HCT116 (cell line): ENCODE measurements around the gene EPHA6.
A peak's percentile ranks its signal among the peaks of the same experiment; 100 is the strongest.

Experiments
- CBX3 ChIP-seq: IDR thresholded peaks from 2 replicates; pipeline ENCODE4 v1.6.1; 2012; ENCODE audit warnings: low read depth
- CEBPB ChIP-seq: IDR thresholded peaks from 2 replicates; pipeline ENCODE4 v1.6.1; 2012; ENCODE audit warnings: low read depth
- EGR1 ChIP-seq: IDR thresholded peaks from 2 replicates; pipeline ENCODE4 v1.6.1; 2012; ENCODE audit warnings: low read depth
- EZH2 ChIP-seq: fragments of 200-600 bp; sonication (generic); IDR thresholded peaks from 2 replicates; pipeline ENCODE4 v1.6.1; 2017; ENCODE audit warnings: antibody characterized with exemption, mixed run types
- FOSL1 ChIP-seq: IDR thresholded peaks from 2 replicates; pipeline ENCODE4 v1.6.1; 2012; ENCODE audit warnings: low read depth
- POLR2A ChIP-seq: IDR thresholded peaks from 2 replicates; pipeline ENCODE4 v1.7.0; 2011; ENCODE audit warnings: borderline replicate concordance; ENCODE audit not compliant: insufficient read depth, insufficient read length; ENCODE audit errors: extremely low read depth
- POLR2AphosphoS5 ChIP-seq: IDR thresholded peaks from 2 replicates; pipeline ENCODE4 v1.6.1; 2011; ENCODE audit warnings: mild to moderate bottlenecking, low read depth, low read length, moderate library complexity
- RAD21 ChIP-seq: IDR thresholded peaks from 2 replicates; pipeline ENCODE4 v1.6.1; 2012; ENCODE audit warnings: low read depth, mild to moderate bottlenecking
- SRF ChIP-seq: IDR thresholded peaks from 2 replicates; pipeline ENCODE4 v1.6.1; 2012; ENCODE audit warnings: low read depth
- ZNF274 ChIP-seq: fragments of 200-500 bp; sonication (Bioruptor generic); IDR thresholded peaks from 2 replicates; pipeline ENCODE4 v1.6.1; 2014; ENCODE audit warnings: mild to moderate bottlenecking, low read depth, low read length, inconsistent platforms
- TF ChIP-seq, protein P1 (sequence below), 3 experiments: fragments of 200-600 bp in 1 of 3; sonication (generic) in 1 of 3; IDR thresholded peaks in 2 of 3; conservative IDR thresholded peaks in 1 of 3; 2 replicates each; pipeline ENCODE4 v1.5.1; 2012 to 2017; ENCODE audit warnings: low read depth in 2 of 3, low read length in 2 of 3, antibody characterized with exemption in 1 of 3, borderline replicate concordance in 1 of 3, control low read depth in 1 of 3, mild to moderate bottlenecking in 1 of 3, mixed read lengths in 1 of 3, mixed run types in 1 of 3, moderate library complexity in 1 of 3; ENCODE audit not compliant: insufficient read depth in 1 of 3
- TF ChIP-seq, protein P2 (sequence below): IDR thresholded peaks from 2 replicates; pipeline ENCODE4 v1.6.1; 2012
- TF ChIP-seq, protein P3 (sequence below): IDR thresholded peaks from 2 replicates; pipeline ENCODE4 v1.6.1; 2011; ENCODE audit warnings: mild to moderate bottlenecking, low read length, moderate library complexity; ENCODE audit not compliant: insufficient replicate concordance; ENCODE audit errors: extremely low read depth

DNA sequence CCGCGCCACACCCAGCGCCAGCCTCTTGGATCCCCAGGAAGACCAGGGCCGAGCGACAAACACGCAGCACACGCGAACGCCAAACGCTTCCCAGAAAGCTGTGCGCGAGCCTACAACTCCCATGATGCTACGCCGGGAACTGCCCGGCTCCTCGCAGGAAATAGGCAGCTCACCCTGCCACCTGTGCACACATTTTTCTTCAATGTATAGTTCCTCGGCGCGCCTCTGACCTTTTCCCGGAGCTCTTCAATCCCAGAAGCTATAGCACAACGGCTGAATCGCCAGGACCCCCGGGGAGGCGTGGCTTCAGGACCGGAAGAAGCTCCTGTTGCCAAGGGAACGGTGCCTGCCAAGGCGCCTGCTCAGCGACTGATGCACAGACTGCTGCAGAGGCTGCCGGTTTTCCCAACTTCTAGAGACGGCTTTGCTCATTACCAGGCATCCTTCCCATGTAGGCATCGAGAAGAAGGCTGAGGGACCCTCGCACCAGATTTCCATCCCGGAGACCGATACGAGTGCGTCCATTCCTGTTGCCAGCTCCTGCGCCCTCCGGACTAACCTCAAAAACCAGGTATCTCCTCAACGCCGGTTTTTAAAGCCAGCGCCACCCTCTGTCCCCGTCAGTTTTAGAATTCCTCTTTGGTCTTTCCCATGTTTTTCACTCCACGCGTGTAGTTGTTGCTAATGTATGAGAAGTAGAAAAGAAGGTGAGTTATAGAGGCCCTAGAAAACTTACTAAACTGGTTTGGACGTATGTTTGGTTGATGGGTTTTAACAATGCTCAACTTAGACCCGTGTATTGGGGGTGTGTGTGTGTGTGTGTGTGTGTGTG is 950.2 kb downstream of the EPHA6 start, which contains the start of gene ARL6:
- TF ChIP-seq POLR2A (no peak), FOSL1 (no peak), POLR2AphosphoS5 (peak; percentile 50; the same call in 1 of the 2 replicates), EZH2 (no peak), ZNF274 (no peak), CBX3 (no peak), EGR1 (no peak), SRF (no peak), RAD21 (no peak), CEBPB (no peak)
- TF ChIP-seq, protein P1, sequence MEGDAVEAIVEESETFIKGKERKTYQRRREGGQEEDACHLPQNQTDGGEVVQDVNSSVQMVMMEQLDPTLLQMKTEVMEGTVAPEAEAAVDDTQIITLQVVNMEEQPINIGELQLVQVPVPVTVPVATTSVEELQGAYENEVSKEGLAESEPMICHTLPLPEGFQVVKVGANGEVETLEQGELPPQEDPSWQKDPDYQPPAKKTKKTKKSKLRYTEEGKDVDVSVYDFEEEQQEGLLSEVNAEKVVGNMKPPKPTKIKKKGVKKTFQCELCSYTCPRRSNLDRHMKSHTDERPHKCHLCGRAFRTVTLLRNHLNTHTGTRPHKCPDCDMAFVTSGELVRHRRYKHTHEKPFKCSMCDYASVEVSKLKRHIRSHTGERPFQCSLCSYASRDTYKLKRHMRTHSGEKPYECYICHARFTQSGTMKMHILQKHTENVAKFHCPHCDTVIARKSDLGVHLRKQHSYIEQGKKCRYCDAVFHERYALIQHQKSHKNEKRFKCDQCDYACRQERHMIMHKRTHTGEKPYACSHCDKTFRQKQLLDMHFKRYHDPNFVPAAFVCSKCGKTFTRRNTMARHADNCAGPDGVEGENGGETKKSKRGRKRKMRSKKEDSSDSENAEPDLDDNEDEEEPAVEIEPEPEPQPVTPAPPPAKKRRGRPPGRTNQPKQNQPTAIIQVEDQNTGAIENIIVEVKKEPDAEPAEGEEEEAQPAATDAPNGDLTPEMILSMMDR (IDR thresholded peaks at IDR 0.05 in 2 of 3, conservative IDR thresholded peaks at IDR 0.05 in 1 of 3; ENCODE audit: borderline replicate concordance in 1 of 3, insufficient read depth in 1 of 3, low read depth in 2 of 3, low read length in 2 of 3), result no peak; a peak in 1 of 6 replicates
- TF ChIP-seq, protein P2, sequence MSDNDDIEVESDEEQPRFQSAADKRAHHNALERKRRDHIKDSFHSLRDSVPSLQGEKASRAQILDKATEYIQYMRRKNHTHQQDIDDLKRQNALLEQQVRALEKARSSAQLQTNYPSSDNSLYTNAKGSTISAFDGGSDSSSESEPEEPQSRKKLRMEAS, result peak; percentile 45
- TF ChIP-seq, protein P3, sequence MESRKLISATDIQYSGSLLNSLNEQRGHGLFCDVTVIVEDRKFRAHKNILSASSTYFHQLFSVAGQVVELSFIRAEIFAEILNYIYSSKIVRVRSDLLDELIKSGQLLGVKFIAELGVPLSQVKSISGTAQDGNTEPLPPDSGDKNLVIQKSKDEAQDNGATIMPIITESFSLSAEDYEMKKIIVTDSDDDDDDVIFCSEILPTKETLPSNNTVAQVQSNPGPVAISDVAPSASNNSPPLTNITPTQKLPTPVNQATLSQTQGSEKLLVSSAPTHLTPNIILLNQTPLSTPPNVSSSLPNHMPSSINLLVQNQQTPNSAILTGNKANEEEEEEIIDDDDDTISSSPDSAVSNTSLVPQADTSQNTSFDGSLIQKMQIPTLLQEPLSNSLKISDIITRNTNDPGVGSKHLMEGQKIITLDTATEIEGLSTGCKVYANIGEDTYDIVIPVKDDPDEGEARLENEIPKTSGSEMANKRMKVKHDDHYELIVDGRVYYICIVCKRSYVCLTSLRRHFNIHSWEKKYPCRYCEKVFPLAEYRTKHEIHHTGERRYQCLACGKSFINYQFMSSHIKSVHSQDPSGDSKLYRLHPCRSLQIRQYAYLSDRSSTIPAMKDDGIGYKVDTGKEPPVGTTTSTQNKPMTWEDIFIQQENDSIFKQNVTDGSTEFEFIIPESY, result no peak
